Gastroesophageal sphincter (tissue), 3 donors: Measurements from ENCODE around the gene DTX4.

ENCODE experiments used
- CTCF ChIP-seq, 4 experiments: fragments of 200-600 bp in 2 of 4; fragments of 450-650 bp in 2 of 4; sonication (generic) in 1 of 4; IDR thresholded peaks; one replicate each; pipeline ENCODE4 v1.5.1; 2017 to 2019; ENCODE audit warnings: antibody characterized with exemption in 4 of 4, mild to moderate bottlenecking in 2 of 4, moderate library complexity in 2 of 4
- POLR2A ChIP-seq, 2 donors: fragments of 450-650 bp; IDR thresholded peaks; one replicate each; pipeline ENCODE4 v1.6.1; 2017; ENCODE audit warnings: antibody characterized with exemption in 2 of 2, mild to moderate bottlenecking in 2 of 2, moderate library complexity in 1 of 2

- TF ChIP-seq CTCF (IDR thresholded peaks at IDR 0.05) (no peak), POLR2A (IDR thresholded peaks at IDR 0.05) (no peak)
Measured at GRCh38 chr11:59178402-59178801, 6.5 kb downstream of the DTX4 start.
